Astrocyte (in vitro differentiated cells and primary cell): ENCODE measurements around the gene DVL3.

Experiments used
- CTCF ChIP-seq: IDR thresholded peaks from 2 replicates; pipeline ENCODE4 v1.5.1; 2011; ENCODE audit warnings: low read depth, mild to moderate bottlenecking, inconsistent platforms, low read length, moderate library complexity; ENCODE audit not compliant: insufficient read depth
- EZH2 ChIP-seq: IDR thresholded peaks from 2 replicates; pipeline ENCODE4 v1.6.1; 2012; ENCODE audit warnings: mild to moderate bottlenecking, low read length, inconsistent platforms; ENCODE audit not compliant: insufficient read depth

DNA sequence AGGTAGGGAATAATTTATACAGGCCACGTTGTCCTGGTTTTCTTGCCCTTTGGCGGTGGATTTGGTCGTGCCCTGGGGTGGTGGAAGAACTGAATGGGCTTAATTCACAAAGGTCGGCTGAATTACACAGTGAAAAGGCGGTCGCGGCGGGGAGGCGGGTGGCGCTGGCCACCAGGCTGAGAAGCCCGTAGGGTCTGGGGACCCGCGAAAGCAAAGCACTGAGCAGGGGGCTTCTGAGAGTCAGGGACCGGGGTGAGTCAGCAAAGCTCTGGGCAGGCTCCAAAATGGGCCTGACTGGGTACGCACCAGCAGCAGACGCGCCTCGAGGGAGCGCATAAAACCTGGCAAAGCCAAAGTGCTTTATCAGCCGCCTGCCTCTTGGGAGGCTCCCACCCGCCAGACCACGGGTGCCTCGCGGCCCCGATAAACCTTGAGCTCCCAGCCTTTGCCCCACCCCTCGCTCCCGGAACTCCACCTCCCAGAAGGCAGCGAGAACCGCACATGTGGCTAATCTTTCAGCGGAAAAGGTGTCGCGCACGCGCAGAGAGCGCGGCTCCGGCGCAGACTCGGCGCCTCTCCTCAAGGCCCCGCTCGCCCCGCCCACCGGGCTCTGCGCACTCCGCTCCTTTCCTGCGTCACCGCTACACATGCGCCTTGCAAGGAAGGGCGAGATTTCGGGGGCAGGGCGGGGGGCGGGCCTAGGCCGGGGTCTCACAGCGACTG, 30.4 kb downstream of the DVL3 start:
- TF ChIP-seq CTCF (no peak), EZH2 (no peak)
